Endothelial cell of umbilical vein (primary cell): ENCODE measurements around the gene SLC16A5.

Experiments
- EZH2 ChIP-seq: IDR thresholded peaks from 2 replicates; pipeline ENCODE4 v1.6.1; 2012; ENCODE audit warnings: borderline replicate concordance, low read depth, mild to moderate bottlenecking, moderate library complexity, low read length, inconsistent platforms; ENCODE audit not compliant: severe bottlenecking
- GATA2 ChIP-seq: IDR thresholded peaks from 2 replicates; pipeline ENCODE4 v1.7.0; 2011; ENCODE audit warnings: low read depth, mild to moderate bottlenecking, moderate library complexity, mixed read lengths, low read length; ENCODE audit not compliant: insufficient read length, insufficient read depth
- JUN ChIP-seq: IDR thresholded peaks from 2 replicates; pipeline ENCODE4 v1.6.1; 2011; ENCODE audit warnings: borderline replicate concordance, low read depth; ENCODE audit not compliant: insufficient read length, insufficient read depth
- POLR2A ChIP-seq: IDR thresholded peaks from 2 replicates; pipeline ENCODE4 v1.6.1; 2012; ENCODE audit warnings: low read depth, mild to moderate bottlenecking, control low read depth, low read length
- POLR2AphosphoS5 ChIP-seq: IDR thresholded peaks from 2 replicates; pipeline ENCODE4 v1.6.1; 2012; ENCODE audit warnings: low read depth, mild to moderate bottlenecking, control low read depth, low read length, moderate library complexity; ENCODE audit not compliant: insufficient read depth
- TF ChIP-seq, protein P1 (sequence below), 2 donors: IDR thresholded peaks; 1 replicate in 1 of 2; 2 replicates in 1 of 2; pipeline ENCODE4 v1.5.1; 2011; ENCODE audit warnings: low read length in 2 of 2, mild to moderate bottlenecking in 2 of 2, moderate library complexity in 2 of 2, control low read depth in 1 of 2, inconsistent platforms in 1 of 2, low read depth in 1 of 2; ENCODE audit not compliant: insufficient read depth in 1 of 2; ENCODE audit errors: extremely low read depth in 1 of 2
- TF ChIP-seq, protein P2 (sequence below): IDR thresholded peaks from 2 replicates; pipeline ENCODE4 v1.6.1; 2011; ENCODE audit not compliant: insufficient read depth, insufficient read length

DNA sequence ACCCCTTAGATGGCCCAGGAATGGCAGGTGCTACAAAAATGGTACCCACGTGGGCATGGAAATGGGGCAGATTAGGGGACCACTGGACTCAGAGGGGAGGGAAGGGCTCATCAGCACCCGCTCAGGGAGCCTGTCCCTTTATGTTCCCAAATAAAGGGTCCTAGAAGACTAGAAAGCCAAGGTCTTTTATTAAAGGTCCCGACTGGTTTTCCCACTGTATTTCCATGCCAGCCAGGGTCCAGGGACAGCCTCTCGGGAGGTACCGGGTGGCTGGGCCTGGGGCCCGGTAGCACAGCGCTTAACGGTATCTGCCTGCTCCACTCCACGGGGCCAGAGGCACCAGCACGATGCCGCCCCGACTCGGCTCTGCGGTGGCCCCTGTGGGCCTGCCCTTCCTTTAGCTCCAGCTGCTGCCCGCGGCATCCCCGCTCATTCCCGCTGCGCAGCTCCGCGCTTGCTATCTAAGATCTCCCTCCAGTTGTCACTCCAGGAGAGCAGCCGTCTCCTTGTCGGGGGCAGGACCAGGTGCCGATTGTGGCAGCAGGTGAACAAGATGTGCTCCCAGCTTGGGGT, 42.4 kb downstream of the SLC16A5 start:
- TF ChIP-seq, protein P1, sequence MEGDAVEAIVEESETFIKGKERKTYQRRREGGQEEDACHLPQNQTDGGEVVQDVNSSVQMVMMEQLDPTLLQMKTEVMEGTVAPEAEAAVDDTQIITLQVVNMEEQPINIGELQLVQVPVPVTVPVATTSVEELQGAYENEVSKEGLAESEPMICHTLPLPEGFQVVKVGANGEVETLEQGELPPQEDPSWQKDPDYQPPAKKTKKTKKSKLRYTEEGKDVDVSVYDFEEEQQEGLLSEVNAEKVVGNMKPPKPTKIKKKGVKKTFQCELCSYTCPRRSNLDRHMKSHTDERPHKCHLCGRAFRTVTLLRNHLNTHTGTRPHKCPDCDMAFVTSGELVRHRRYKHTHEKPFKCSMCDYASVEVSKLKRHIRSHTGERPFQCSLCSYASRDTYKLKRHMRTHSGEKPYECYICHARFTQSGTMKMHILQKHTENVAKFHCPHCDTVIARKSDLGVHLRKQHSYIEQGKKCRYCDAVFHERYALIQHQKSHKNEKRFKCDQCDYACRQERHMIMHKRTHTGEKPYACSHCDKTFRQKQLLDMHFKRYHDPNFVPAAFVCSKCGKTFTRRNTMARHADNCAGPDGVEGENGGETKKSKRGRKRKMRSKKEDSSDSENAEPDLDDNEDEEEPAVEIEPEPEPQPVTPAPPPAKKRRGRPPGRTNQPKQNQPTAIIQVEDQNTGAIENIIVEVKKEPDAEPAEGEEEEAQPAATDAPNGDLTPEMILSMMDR (IDR thresholded peaks at IDR 0.05; ENCODE audit: extremely low read depth in 1 of 2, insufficient read depth in 1 of 2, low read depth in 1 of 2, low read length in 2 of 2), result no peak
- TF ChIP-seq POLR2A (no peak), POLR2AphosphoS5 (no peak), EZH2 (no peak), GATA2 (no peak), JUN (no peak)
- TF ChIP-seq, protein P2, sequence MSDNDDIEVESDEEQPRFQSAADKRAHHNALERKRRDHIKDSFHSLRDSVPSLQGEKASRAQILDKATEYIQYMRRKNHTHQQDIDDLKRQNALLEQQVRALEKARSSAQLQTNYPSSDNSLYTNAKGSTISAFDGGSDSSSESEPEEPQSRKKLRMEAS, result no peak
